IgD-negative memory B cell (primary cell): ENCODE results near the gene NEDD9. TPM values are rescaled to one million over a fixed set of nuclear protein-coding genes. Genes with fewer than 3 reads are reported as not detected.

Experiments
- H3K27ac Mint-ChIP-seq, 3 donors: one replicate each; pipeline ENCODE4 v1.8.0; 2020 to 2022; ENCODE audit warnings: mild to moderate bottlenecking in 3 of 3, mixed read lengths in 3 of 3, moderate library complexity in 1 of 3
- H3K27me3 Mint-ChIP-seq: one replicate; pipeline ENCODE4 v1.8.0; 2021; ENCODE audit warnings: mixed read lengths
- H3K36me3 Mint-ChIP-seq: one replicate; pipeline ENCODE4 v1.8.0; 2020; ENCODE audit warnings: mild to moderate bottlenecking, mixed read lengths
- H3K4me1 Mint-ChIP-seq, 3 donors: one replicate each; pipeline ENCODE4 v1.8.0; 2020 to 2022; ENCODE audit warnings: mixed read lengths in 3 of 3, mild to moderate bottlenecking in 1 of 3
- H3K4me3 Mint-ChIP-seq, 4 donors: one replicate each; pipeline ENCODE4 v1.8.0; 2020 to 2022; ENCODE audit warnings: mild to moderate bottlenecking in 4 of 4, mixed read lengths in 4 of 4, moderate library complexity in 3 of 4
- H3K9me3 Mint-ChIP-seq, 3 donors: one replicate each; pipeline ENCODE4 v1.8.0; 2020 to 2021; ENCODE audit warnings: mixed read lengths in 3 of 3, mild to moderate bottlenecking in 1 of 3
- polyA plus RNA-seq: library from polyadenylated mRNA; unstranded; fragments of 300-500 nt; fragmentation: Illumina TruSeq; gene quantifications from one replicate; pipeline ENCODE4 v1.2.3, GENCODE V29; 2021

The NEDD9 gene
- polyA plus RNA-seq, 1 donor from 2014 or later, result 32.4 TPM

DNA sequence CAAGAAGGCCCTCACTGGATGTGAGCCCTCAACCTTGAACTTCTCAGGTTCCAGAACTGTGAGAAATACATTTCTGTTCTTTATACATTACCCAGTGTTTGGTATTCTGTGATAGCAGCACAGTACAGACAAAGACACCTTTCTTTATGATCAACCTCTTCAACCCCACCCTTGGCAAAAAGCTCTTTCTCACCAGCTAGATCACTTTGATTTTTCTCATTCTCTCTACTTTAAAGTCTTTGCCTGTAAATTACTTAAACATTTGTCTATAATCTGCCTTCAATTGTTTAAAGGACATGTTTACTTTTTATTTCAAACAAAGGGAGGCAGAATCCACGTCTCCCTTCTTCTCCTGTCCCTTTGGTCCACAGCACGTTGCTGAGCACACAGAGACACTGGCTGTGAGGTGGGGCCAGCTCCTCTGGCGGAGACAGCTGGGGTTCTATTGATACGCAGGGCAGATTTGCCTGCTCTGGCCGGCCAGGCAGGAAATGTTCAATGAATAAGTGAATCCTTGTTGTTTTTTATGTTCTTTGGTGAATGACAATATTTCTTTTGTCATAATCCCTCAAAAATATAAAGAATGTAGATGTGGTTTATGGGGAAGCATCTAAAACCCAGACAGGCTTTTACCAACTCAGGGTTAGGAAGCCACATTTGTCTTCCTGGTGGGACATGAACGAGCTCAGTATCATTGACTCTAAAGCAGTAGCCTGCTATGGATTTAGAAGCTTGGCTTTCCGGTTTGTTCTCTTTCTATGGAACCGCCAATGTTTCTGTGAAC lies 52.9 kb downstream of the NEDD9 start:
- H3K36me3 Mint-ChIP-seq, result peaks cover 14% of the 10 kb centered on the region
- H3K4me1 Mint-ChIP-seq, result no peaks in the 10 kb centered on the region
- no peak overlapping the region for H3K4me3 Mint-ChIP-seq
- peaks cover 2 to 22% (median 2%) of the 10 kb centered on the region in 3 donors for H3K9me3 Mint-ChIP-seq
- peak overlapping the region in 1 of 3 donors; percentile 63 for H3K27ac Mint-ChIP-seq
- no peaks in the 10 kb centered on the region for H3K27me3 Mint-ChIP-seq

DNA sequence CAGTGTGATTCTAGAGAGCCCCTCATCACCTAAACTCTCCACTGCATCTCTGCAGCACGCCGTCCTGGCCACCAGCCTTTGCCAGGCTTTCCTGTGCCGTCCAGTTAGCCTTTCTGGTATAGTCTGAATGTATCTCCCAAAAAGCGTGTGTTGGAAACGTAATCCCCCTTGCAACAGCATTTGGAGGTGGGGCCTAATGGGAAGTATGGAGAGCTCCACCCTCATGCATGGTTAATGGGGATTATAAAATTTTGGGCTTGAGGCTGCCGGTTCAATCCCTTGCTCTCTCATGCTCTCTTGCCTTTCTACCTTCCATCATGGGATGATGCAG lies 53.4 kb downstream of the NEDD9 start:
- Mint-ChIP-seq H3K4me3 (no peak overlapping the region), H3K27me3 (no peaks in the 10 kb centered on the region), H3K4me1 (no peaks in the 10 kb centered on the region), H3K36me3 (peaks cover 9% of the 10 kb centered on the region), H3K27ac (peak overlapping the region in 1 of 3 donors; percentile 63), H3K9me3 (peaks cover 2 to 22% (median 2%) of the 10 kb centered on the region in 3 donors)

DNA sequence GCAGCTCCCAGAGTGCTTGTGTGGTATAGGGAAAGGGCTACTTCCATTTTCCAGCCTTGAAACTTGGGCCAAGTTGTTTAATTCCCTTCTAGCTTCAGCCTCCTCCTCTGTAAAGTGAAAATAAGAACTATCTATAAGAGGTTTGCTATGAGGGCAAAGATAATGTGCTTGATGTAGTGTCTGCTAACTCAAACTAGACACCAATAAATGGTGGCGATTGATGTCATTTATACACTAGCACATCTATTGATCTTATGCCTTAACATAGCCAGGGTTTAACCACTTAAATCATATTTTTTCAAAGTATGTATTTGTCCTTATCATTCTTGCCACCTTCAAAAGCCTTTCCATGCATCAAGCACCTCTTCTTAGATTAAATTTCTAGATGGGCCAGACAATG lies 55.2 kb downstream of the NEDD9 start:
- peaks cover 4 to 6% (median 6%) of the 10 kb centered on the region in 3 donors for H3K4me1 Mint-ChIP-seq
- no peak overlapping the region for H3K4me3 Mint-ChIP-seq
- peaks cover 0 to 15% (median under 1%) of the 10 kb centered on the region in 3 donors for H3K9me3 Mint-ChIP-seq

DNA sequence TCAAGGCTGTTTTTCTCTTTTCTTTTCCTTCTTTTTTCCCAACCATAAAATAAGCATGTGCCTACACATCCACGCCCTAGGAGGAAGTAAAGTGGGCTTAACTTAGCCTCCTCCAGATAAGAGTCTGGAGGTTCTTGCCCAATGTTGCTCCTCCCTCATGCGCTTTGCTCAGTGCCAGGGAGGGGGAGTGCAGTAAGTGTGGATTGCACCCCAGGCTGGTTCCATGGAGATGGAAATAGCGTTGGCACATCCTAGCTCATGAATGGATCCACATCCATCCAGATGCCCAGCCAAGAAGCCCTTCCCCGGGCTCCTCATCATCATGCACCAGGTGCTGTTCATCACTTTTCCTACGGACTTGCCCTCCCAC lies 58.2 kb downstream of the NEDD9 start:
- no peak overlapping the region for H3K4me3 Mint-ChIP-seq
- no peaks in the 10 kb centered on the region for H3K36me3 Mint-ChIP-seq
- no peaks in the 10 kb centered on the region for H3K27me3 Mint-ChIP-seq
- H3K9me3 Mint-ChIP-seq, result peaks cover 0 to under 1% (median 0%) of the 10 kb centered on the region in 3 donors
- H3K4me1 Mint-ChIP-seq, result peaks cover 5 to 8% (median 6%) of the 10 kb centered on the region in 3 donors
- H3K27ac Mint-ChIP-seq, result no peak overlapping the region

More for the DNA sequence above, 55.2 kb downstream of the NEDD9 start:
- H3K36me3 Mint-ChIP-seq, result no peaks in the 10 kb centered on the region
- no peak overlapping the region for H3K27ac Mint-ChIP-seq
- no peaks in the 10 kb centered on the region for H3K27me3 Mint-ChIP-seq

DNA sequence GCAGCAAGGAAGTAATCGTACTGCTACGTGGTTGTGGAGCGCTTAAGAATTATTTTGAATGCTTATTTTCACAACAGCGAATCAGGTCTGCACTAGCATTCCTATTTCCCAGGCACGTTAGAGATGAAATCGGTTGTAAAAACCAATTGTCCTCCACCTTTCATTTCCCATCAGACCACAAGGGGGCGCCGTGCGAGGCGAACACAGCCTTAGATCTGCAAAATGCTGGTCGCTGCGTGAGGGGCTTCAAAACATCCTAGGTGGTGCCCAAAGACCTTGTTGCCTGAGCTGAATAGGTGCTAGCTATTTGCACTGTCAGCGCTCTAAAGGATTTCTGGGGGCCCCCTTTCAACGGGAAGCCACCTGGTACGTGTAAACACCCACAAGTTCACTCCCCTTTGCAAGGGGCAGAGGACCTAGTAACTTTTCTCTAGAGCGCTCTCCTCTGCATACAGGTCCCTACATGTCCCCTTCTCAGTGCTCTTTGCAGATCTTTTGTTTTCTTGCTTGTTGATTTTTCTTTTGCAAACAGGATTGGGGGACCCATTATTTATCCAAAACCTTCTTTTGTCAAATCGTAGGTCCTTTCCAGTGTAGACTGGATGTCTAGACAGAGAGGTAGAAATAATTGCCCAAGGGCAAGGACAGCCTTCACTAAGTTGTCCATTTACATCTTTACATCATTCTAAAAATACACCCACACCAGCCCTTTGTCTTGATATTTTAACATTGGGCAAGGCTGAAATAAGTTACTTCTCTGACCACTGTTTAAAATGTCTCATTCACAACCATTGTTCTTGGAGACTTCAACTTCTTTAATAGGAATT lies 59.8 kb downstream of the NEDD9 start:
- Mint-ChIP-seq H3K9me3 (no peaks in the 10 kb centered on the region), H3K4me1 (peaks cover 5 to 8% (median 6%) of the 10 kb centered on the region in 3 donors), H3K27me3 (no peaks in the 10 kb centered on the region), H3K4me3 (peak overlapping the region in 3 of 4 donors; percentile 36 to 54 (median 46)), H3K27ac (peak overlapping the region in 1 of 3 donors; percentile 41), H3K36me3 (no peaks in the 10 kb centered on the region)

GRCh38 chr6:11171952-11172351 lies 60.5 kb downstream of the NEDD9 start:
- H3K27me3 Mint-ChIP-seq, result no peaks in the 10 kb centered on the region
- peaks cover 5 to 8% (median 6%) of the 10 kb centered on the region in 3 donors for H3K4me1 Mint-ChIP-seq
- no peak overlapping the region for H3K27ac Mint-ChIP-seq
- H3K36me3 Mint-ChIP-seq, result no peaks in the 10 kb centered on the region
- no peaks in the 10 kb centered on the region for H3K9me3 Mint-ChIP-seq
- no peak overlapping the region for H3K4me3 Mint-ChIP-seq

GRCh38 chr6:11168091-11168635 lies 64.3 kb downstream of the NEDD9 start:
- Mint-ChIP-seq H3K36me3 (no peaks in the 10 kb centered on the region), H3K4me1 (peaks cover 5 to 6% (median 6%) of the 10 kb centered on the region in 3 donors), H3K27ac (no peak overlapping the region), H3K27me3 (no peaks in the 10 kb centered on the region), H3K9me3 (no peaks in the 10 kb centered on the region), H3K4me3 (no peak overlapping the region)

DNA sequence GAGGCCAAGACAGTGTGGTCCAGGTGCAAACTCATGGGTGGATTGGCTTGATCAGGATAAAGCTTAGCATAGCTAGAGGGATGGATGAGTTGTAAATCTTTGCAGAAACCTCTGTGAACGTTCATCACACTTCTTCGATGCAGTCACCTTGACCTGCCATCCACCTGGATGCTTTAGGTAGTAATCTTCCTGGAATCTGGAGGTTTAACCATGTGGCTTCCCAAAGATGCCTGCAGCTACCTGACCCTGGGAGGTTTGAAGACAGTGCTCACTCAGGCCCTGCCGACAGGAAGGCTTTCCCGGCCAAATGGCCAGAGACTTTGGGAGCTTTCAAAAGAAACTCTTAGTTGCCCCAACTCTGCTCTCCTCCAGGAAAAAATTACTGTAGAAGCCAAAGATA lies 65.5 kb downstream of the NEDD9 start:
- H3K4me1 Mint-ChIP-seq, result no peaks in the 10 kb centered on the region
- H3K9me3 Mint-ChIP-seq, result no peaks in the 10 kb centered on the region

DNA sequence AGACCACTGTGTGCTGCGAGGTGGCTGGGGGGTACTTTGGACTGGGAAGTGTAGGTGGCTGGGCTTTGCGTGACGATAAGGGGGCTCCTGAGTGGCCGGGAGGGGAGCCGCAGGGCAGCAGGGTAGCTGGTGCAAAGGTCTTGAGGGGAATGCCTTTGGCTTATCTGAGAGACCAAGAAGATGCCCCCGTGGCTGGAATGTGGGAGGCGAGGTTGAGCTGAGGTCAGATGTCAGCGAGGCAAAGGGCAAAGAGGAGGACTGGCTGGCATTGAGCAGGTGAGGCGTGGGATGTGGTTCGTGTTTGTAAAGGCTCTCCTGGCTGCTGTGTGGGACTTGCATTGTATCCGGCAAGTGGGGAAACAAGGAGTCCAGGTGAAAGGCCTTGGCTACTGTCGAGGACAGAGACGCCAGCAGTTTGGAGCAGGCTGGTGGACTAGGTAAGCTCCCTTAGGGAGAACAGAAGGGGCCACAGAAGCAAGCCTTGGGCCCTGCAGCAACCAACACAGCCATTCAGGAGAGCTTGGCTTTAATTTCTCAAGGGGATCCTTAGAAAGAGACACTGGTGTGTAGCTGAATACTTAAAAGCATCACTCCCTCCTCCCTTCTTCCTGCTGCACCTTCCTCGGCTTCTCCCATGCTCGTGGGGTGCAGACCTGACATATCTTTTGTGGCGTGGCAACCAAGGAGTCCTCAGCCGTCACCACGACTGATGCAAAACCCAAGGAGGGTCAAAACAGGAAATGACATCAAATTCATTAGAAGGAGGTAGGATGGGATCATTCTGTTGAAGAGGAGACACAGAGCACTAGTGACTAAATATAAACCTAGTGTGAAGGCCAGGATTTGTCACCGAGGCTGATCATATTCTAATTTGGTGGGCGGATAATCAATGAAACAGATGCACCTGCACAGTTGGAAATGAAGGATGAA lies 67.5 kb downstream of the NEDD9 start:
- Mint-ChIP-seq H3K4me1 (no peaks in the 10 kb centered on the region), H3K27ac (no peak overlapping the region), H3K36me3 (no peaks in the 10 kb centered on the region), H3K4me3 (no peak overlapping the region), H3K9me3 (no peaks in the 10 kb centered on the region), H3K27me3 (no peaks in the 10 kb centered on the region)

More for the DNA sequence above, 65.5 kb downstream of the NEDD9 start:
- H3K4me3 Mint-ChIP-seq, result no peak overlapping the region
- no peaks in the 10 kb centered on the region for H3K36me3 Mint-ChIP-seq
- H3K27ac Mint-ChIP-seq, result no peak overlapping the region
- H3K27me3 Mint-ChIP-seq, result no peaks in the 10 kb centered on the region

GRCh38 chr6:11163932-11164331 lies 68.5 kb downstream of the NEDD9 start:
- Mint-ChIP-seq H3K27ac (no peak overlapping the region), H3K4me3 (no peak overlapping the region), H3K9me3 (no peaks in the 10 kb centered on the region), H3K36me3 (no peaks in the 10 kb centered on the region), H3K4me1 (no peaks in the 10 kb centered on the region), H3K27me3 (no peaks in the 10 kb centered on the region)

DNA sequence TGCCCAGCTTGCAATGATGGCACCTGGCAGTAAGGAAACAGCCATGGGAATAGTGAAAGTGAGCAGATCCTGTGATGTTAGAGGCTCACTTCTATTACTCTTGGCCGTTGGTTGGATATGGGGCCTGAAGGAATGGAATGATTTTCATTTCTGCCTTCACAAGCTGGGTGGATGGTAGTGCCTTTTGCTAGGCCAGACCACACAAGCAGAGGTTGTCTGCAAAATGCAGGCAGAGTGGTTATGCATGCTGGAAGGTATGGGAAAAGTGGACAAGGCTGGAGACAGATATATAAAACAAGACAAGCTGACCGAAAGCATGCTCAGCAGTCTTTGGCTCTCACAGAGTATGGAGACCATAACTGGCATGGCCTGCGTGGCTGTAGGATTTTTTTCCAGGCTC lies 70.2 kb downstream of the NEDD9 start:
- no peaks in the 10 kb centered on the region for H3K27me3 Mint-ChIP-seq
- H3K9me3 Mint-ChIP-seq, result no peaks in the 10 kb centered on the region
- H3K4me3 Mint-ChIP-seq, result no peak overlapping the region
- no peaks in the 10 kb centered on the region for H3K4me1 Mint-ChIP-seq
- H3K27ac Mint-ChIP-seq, result no peak overlapping the region
- no peaks in the 10 kb centered on the region for H3K36me3 Mint-ChIP-seq

DNA sequence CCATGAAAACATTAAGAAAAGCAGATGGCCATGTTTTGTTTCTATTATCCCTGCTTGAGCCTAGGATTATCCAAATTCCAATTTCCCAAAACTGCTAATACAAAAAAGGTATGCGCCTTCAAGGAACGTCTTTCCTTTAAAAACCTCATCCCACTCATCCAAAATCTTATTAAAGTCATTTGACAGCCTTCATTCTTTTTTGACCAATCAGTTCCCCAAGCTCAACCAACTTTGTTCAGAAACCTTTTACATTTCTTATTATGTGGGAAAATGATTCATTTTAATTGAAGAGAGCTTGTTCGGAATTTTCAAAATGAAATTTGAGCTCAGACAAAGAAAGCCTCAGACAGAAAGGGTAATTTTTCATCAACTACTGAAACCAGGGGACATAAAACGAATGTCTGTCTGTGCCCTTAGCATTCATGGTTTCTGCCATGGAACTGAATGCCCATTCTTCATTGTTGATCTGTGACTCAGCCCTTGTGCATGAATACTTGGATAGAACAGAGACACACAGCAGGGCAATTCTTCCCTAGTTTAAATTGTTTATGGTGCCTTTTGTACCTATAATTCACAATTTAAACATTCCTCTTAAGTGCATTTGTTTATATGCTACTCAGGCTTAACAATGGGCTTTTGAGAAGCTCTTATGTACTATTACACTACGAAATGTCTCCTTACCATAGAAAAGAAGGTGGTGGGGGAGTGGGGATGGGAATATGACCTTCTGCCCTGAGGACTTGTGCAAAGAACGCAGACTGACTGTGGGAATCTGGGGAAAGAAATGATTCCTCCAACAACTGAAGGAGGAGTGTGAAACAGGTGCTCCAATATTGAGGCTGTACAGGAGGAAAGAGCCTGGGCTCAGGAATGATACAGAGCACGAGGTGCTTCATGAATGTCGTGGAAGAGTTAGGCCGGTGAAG lies 71.2 kb downstream of the NEDD9 start:
- no peaks in the 10 kb centered on the region for H3K27me3 Mint-ChIP-seq
- H3K27ac Mint-ChIP-seq, result no peak overlapping the region
- no peaks in the 10 kb centered on the region for H3K9me3 Mint-ChIP-seq
- no peaks in the 10 kb centered on the region for H3K4me1 Mint-ChIP-seq
- H3K4me3 Mint-ChIP-seq, result no peak overlapping the region
- peaks cover 2% of the 10 kb centered on the region for H3K36me3 Mint-ChIP-seq

DNA sequence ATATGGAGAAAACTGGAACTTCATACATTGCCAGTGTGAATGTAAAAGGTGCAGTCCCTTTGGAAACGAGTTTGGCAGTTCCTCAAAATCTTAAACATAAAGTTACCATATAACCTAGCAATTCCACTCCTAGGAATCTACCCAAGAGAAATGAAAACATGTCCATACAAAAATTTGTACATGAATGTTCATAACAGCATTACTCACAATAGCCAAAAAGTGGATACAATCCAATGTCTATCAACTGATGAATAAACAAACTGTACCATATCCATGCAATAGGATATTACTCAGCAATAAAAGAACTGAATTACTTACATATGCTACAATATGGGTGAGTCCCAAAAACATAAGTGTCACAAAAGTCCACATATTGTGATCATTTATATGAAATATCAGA lies 72.3 kb downstream of the NEDD9 start:
- no peak overlapping the region for H3K4me3 Mint-ChIP-seq
- peaks cover 2% of the 10 kb centered on the region for H3K36me3 Mint-ChIP-seq
- H3K27me3 Mint-ChIP-seq, result no peaks in the 10 kb centered on the region
- no peaks in the 10 kb centered on the region for H3K4me1 Mint-ChIP-seq
- H3K27ac Mint-ChIP-seq, result no peak overlapping the region
- no peaks in the 10 kb centered on the region for H3K9me3 Mint-ChIP-seq

- Mint-ChIP-seq H3K4me1 (peaks cover 0 to 9% (median 0%) of the 10 kb centered on the region in 3 donors), H3K9me3 (peaks cover 0 to 2% (median 0%) of the 10 kb centered on the region in 3 donors), H3K27ac (no peak overlapping the region), H3K4me3 (peak overlapping the region in 1 of 4 donors; percentile 1), H3K36me3 (peaks cover 4% of the 10 kb centered on the region), H3K27me3 (no peaks in the 10 kb centered on the region)
Measured at GRCh38 chr6:11155589-11155988, 76.9 kb downstream of the NEDD9 start.
